ENCODE measurements around the gene SLC35A2. TPM values are rescaled to one million over a fixed set of nuclear protein-coding genes. Genes with fewer than 3 reads are reported as not detected.

The SLC35A2 gene
- total and polyA plus RNA-seq, 2 experiments from 2014 or later: 40.8 to 95.9 TPM

- H3K27ac ChIP-seq: no peak overlapping the region
- no peaks in the 10 kb centered on the region for H3K4me1 ChIP-seq (ENCODE audit: insufficient read depth)
- no peak overlapping the region for H3K4me3 ChIP-seq
- no peak overlapping the region for H2AFZ ChIP-seq
- no peak for DNase-seq (ENCODE audit: low spot score)
- no peaks in the 10 kb centered on the region for H3K27me3 ChIP-seq
- H3K9me2 ChIP-seq (replicated peaks; ENCODE audit: insufficient read depth): no peaks in the 10 kb centered on the region
- no peaks in the 10 kb centered on the region for H3K9me3 ChIP-seq (ENCODE audit: low read depth)
- H3K36me3 ChIP-seq (replicated peaks; ENCODE audit: insufficient read depth, low read depth): no peaks in the 10 kb centered on the region
- peaks cover 60% of the 10 kb centered on the region for H3K79me2 ChIP-seq
- WGBS (ENCODE audit: low lambda C conversion rate, missing lambda C conversion rate): 71% methylated on average over 1 of the region's 1 CpG
- H3K4me2 ChIP-seq: no peak overlapping the region
- no peak for TF ChIP-seq EZH2 (IDR thresholded peaks at IDR 0.05; ENCODE audit: borderline replicate concordance)
- TF ChIP-seq CTCF (IDR thresholded peaks at IDR 0.05; ENCODE audit: poor library complexity): no peak
- no peak for TF ChIP-seq EZH2phosphoT487 (IDR thresholded peaks at IDR 0.05; ENCODE audit: low read depth, severe bottlenecking, unreplicated experiment)
- peaks cover 22% of the 10 kb centered on the region for H4K20me1 ChIP-seq (ENCODE audit: insufficient read depth, poor library complexity, severe bottlenecking)
These were observed 37.1 kb upstream of the SLC35A2 start for GRCh38 chrX:48948589-48948988.

GRCh38 chrX:48945517-48946348 lies 34.3 kb upstream of the SLC35A2 start:
- H3K4me3 ChIP-seq: no peak overlapping the region
- no peaks in the 10 kb centered on the region for H3K9me2 ChIP-seq (replicated peaks; ENCODE audit: insufficient read depth)
- 60% methylated on average over 7 of the region's 8 CpGs for WGBS (ENCODE audit: low lambda C conversion rate, missing lambda C conversion rate)
- H3K27ac ChIP-seq: no peak overlapping the region
- no peak overlapping the region for H2AFZ ChIP-seq
- H4K20me1 ChIP-seq (ENCODE audit: insufficient read depth, poor library complexity, severe bottlenecking): peaks cover 16% of the 10 kb centered on the region
- no peak overlapping the region for H3K4me2 ChIP-seq
- H3K9me3 ChIP-seq (ENCODE audit: low read depth): no peaks in the 10 kb centered on the region
- peak; percentile 76 for DNase-seq (ENCODE audit: low spot score)
- no peaks in the 10 kb centered on the region for H3K27me3 ChIP-seq
- no peaks in the 10 kb centered on the region for H3K36me3 ChIP-seq (replicated peaks; ENCODE audit: insufficient read depth, low read depth)
- TF ChIP-seq EZH2phosphoT487 (IDR thresholded peaks at IDR 0.05; ENCODE audit: low read depth, severe bottlenecking, unreplicated experiment) (no peak), EZH2 (IDR thresholded peaks at IDR 0.05; ENCODE audit: borderline replicate concordance) (no peak), CTCF (IDR thresholded peaks at IDR 0.05; ENCODE audit: poor library complexity) (peak; percentile 73)
- H3K4me1 ChIP-seq (ENCODE audit: insufficient read depth): no peaks in the 10 kb centered on the region
- H3K79me2 ChIP-seq: peaks cover 47% of the 10 kb centered on the region

GRCh38 chrX:48942895-48943294 lies 31.4 kb upstream of the SLC35A2 start:
- Histone ChIP-seq H3K9me2 (replicated peaks; ENCODE audit: insufficient read depth) (no peaks in the 10 kb centered on the region), H3K27ac (no peak overlapping the region), H3K4me3 (no peak overlapping the region), H2AFZ (no peak overlapping the region), H3K9me3 (ENCODE audit: low read depth) (no peaks in the 10 kb centered on the region), H3K36me3 (replicated peaks; ENCODE audit: insufficient read depth, low read depth) (no peaks in the 10 kb centered on the region), H4K20me1 (ENCODE audit: insufficient read depth, poor library complexity, severe bottlenecking) (peaks cover 15% of the 10 kb centered on the region), H3K4me1 (ENCODE audit: insufficient read depth) (no peaks in the 10 kb centered on the region), H3K4me2 (no peak overlapping the region), H3K27me3 (no peaks in the 10 kb centered on the region), H3K79me2 (peaks cover 54% of the 10 kb centered on the region)
- no peak for DNase-seq (ENCODE audit: low spot score)
- no peak for TF ChIP-seq EZH2 (IDR thresholded peaks at IDR 0.05; ENCODE audit: borderline replicate concordance)
- TF ChIP-seq EZH2phosphoT487 (IDR thresholded peaks at IDR 0.05; ENCODE audit: low read depth, severe bottlenecking, unreplicated experiment): no peak
- no peak for TF ChIP-seq CTCF (IDR thresholded peaks at IDR 0.05; ENCODE audit: poor library complexity)
- WGBS (ENCODE audit: low lambda C conversion rate, missing lambda C conversion rate): 74% methylated on average over 2 of the region's 2 CpGs
